ENCODE measurements around the gene GNB1L.

GNB1L gene

GRCh38 chr22:19854778-19855503, at the start of gene GNB1L, which contains the start of gene RTL10:
GNB1L (minus strand) TSS chr22:19854874; CDS start chr22:19821355, 33,519 bp downstream.
RTL10 (minus strand) TSS chr22:19854874; CDS start chr22:19852261, 2,613 bp downstream.
- DNase-seq: peak; percentile 89

GRCh38 chr22:19904174-19904856, 49.6 kb upstream of the GNB1L start:
- no peak for DNase-seq

- DNase-seq: no peak
Observed at GRCh38 chr22:19903513-19903912, 48.8 kb upstream of the GNB1L start.

- DNase-seq: no peak
Observed at GRCh38 chr22:19903031-19903430, 48.4 kb upstream of the GNB1L start.

GRCh38 chr22:19902245-19902715, 47.6 kb upstream of the GNB1L start:
- no peak for DNase-seq

- DNase-seq: no peak
Observed at GRCh38 chr22:19901577-19902244, 47.0 kb upstream of the GNB1L start.

GRCh38 chr22:19900707-19901436, 46.2 kb upstream of the GNB1L start:
- no peak for DNase-seq

- DNase-seq: no peak
Observed at GRCh38 chr22:19898831-19899567, 44.3 kb upstream of the GNB1L start.

GRCh38 chr22:19898145-19898544, 43.5 kb upstream of the GNB1L start:
- DNase-seq: no peak

- no peak for DNase-seq
Observed at GRCh38 chr22:19897726-19898125, 43.1 kb upstream of the GNB1L start.

- no peak for DNase-seq
Observed at GRCh38 chr22:19896665-19897355, 42.1 kb upstream of the GNB1L start.

- DNase-seq: no peak
Observed at GRCh38 chr22:19895160-19895849, 40.6 kb upstream of the GNB1L start.

- no peak for DNase-seq
Observed at GRCh38 chr22:19893363-19893762, 38.7 kb upstream of the GNB1L start.

GRCh38 chr22:19892925-19893324, 38.3 kb upstream of the GNB1L start:
- no peak for DNase-seq

- no peak for DNase-seq
Observed at GRCh38 chr22:19892257-19892879, 37.7 kb upstream of the GNB1L start.

- DNase-seq: no peak
Observed at GRCh38 chr22:19891317-19892256, 36.9 kb upstream of the GNB1L start.

- DNase-seq: no peak
Observed at GRCh38 chr22:19890502-19891316, 36.0 kb upstream of the GNB1L start.

- DNase-seq: no peak
Observed at GRCh38 chr22:19889951-19890350, 35.3 kb upstream of the GNB1L start.

All from RPMI8226 (cell line).